ENCODE measurements around the gene IRF2.
"Not testable (repeated sequence)": the region's sequence is repeated elsewhere in the genome, so short reads cannot be mapped to it uniquely, and the experiment has no call there.

Gene IRF2

DNA sequence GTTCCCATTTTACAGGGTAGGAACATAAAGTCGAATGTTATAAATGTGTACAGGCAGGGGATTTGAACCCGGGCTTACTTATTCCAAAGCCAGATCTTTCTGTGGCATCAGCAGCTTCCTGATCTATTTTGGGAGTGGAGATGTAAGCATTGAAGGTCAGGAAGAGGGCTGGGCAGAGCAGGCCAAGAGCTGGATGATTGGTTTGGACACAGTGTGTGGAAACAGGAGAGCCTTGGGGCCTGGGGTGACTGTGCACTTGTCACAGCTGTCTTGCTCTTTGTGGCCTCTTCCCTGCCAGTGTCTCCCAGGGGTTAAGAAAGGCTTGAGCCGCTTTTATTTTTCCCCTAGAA lies 128.8 kb downstream of the IRF2 start:
- Histone ChIP-seq H3K4me2 (peak overlapping the region; percentile 99), H3K9ac (peak overlapping the region; percentile 26; the same call in 1 of the 2 replicates), H3K27me3 (ENCODE audit: insufficient read depth, low read depth) (no peaks in the 10 kb centered on the region), H3K36me3 (ENCODE audit: insufficient read depth) (no peaks in the 10 kb centered on the region), H2AFZ (ENCODE audit: low read depth) (peak overlapping the region; percentile 20; the same call in 1 of the 2 replicates), H4K20me1 (ENCODE audit: insufficient read depth) (no peaks in the 10 kb centered on the region), H3K4me3 (IDR thresholded peaks at IDR 0.05; ENCODE audit: insufficient read depth, low read depth, low read length) (no peak overlapping the region), H3K4me1 (ENCODE audit: low read depth, poor library complexity, severe bottlenecking) (peaks cover 89% of the 10 kb centered on the region), H3K27ac (peak overlapping the region; percentile 79), H3K79me2 (ENCODE audit: insufficient read depth, low read depth) (peaks cover 11% of the 10 kb centered on the region; the same call in 1 of the 2 replicates)
- TF ChIP-seq, protein P1, sequence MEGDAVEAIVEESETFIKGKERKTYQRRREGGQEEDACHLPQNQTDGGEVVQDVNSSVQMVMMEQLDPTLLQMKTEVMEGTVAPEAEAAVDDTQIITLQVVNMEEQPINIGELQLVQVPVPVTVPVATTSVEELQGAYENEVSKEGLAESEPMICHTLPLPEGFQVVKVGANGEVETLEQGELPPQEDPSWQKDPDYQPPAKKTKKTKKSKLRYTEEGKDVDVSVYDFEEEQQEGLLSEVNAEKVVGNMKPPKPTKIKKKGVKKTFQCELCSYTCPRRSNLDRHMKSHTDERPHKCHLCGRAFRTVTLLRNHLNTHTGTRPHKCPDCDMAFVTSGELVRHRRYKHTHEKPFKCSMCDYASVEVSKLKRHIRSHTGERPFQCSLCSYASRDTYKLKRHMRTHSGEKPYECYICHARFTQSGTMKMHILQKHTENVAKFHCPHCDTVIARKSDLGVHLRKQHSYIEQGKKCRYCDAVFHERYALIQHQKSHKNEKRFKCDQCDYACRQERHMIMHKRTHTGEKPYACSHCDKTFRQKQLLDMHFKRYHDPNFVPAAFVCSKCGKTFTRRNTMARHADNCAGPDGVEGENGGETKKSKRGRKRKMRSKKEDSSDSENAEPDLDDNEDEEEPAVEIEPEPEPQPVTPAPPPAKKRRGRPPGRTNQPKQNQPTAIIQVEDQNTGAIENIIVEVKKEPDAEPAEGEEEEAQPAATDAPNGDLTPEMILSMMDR (conservative IDR thresholded peaks at IDR 0.05; ENCODE audit: low read depth, low read length): no peak

DNA sequence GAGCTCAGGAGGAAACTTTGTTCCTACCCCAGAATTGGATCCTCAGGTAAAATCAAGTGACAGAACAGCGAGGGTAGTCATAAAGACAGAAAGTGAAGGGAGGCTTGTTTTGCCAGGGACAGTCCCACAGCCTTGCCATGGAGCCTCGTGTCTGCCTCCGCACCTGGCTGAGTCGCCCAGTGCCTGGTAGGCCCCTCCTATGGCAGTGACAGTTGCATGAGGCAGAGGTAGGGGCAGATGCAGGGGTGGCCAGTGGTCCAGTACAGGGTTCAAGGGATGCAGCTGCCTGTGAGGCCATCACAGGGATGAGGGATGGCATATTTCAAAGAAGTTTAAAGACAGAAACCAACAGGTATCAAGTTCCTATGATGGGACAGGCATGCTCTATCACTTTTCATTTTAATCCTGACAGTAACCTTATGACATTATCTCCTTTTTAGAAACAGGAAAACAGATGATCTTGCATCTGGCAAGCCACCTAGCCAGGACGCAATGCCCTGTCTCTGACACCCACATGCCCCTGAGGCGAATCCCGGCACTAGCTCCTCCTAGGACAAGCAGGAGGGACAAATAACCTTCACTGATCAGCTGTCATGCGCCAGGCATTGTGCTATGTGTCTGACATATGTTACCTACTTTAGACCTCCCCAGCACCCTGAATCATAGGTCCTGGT lies 129.3 kb downstream of the IRF2 start:
- H4K20me1 ChIP-seq (ENCODE audit: insufficient read depth): no peaks in the 10 kb centered on the region
- TF ChIP-seq, protein P1 (conservative IDR thresholded peaks at IDR 0.05; ENCODE audit: low read depth, low read length): no peak
- peak overlapping the region; percentile 26; the same call in 1 of the 2 replicates for H3K9ac ChIP-seq
- H3K4me2 ChIP-seq: peak overlapping the region; percentile 99
- peaks cover 6% of the 10 kb centered on the region; the same call in 1 of the 2 replicates for H3K79me2 ChIP-seq (ENCODE audit: insufficient read depth, low read depth)
- no peaks in the 10 kb centered on the region for H3K36me3 ChIP-seq (ENCODE audit: insufficient read depth)
- H3K4me3 ChIP-seq (IDR thresholded peaks at IDR 0.05; ENCODE audit: insufficient read depth, low read depth, low read length): no peak overlapping the region
- peak overlapping the region; percentile 79 for H3K27ac ChIP-seq
- H3K4me1 ChIP-seq (ENCODE audit: low read depth, poor library complexity, severe bottlenecking): peaks cover 89% of the 10 kb centered on the region
- no peaks in the 10 kb centered on the region for H3K27me3 ChIP-seq (ENCODE audit: insufficient read depth, low read depth)
- peak overlapping the region; percentile 20; the same call in 1 of the 2 replicates for H2AFZ ChIP-seq (ENCODE audit: low read depth)

DNA sequence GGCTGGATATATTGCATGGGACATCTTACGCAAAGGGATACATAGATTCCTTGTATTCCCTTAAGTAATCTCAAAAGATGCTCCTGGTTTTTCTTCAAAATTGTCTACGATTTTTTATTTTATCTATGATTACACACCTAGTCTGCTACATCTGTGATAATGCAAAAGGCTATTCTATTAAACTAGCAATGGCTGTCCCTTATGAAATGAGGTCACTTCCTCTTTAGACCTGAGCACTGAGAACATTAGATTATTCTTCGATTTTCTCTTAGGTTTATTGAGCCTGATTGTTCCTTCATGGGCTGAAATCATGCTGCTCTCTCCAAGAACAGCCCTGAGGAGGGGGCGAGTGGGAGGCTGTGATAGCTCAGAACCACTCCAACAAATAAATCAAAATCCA lies 129.9 kb downstream of the IRF2 start:
- TF ChIP-seq, protein P1 (conservative IDR thresholded peaks at IDR 0.05; ENCODE audit: low read depth, low read length): no peak
- Histone ChIP-seq H3K27me3 (ENCODE audit: insufficient read depth, low read depth) (no peaks in the 10 kb centered on the region), H3K4me1 (ENCODE audit: low read depth, poor library complexity, severe bottlenecking) (peaks cover 89% of the 10 kb centered on the region), H3K4me2 (peak overlapping the region; percentile 99), H3K4me3 (IDR thresholded peaks at IDR 0.05; ENCODE audit: insufficient read depth, low read depth, low read length) (no peak overlapping the region), H3K79me2 (ENCODE audit: insufficient read depth, low read depth) (0 out of 2 replicates have a peak, but pooled peaks cover 6% of the 10 kb centered on the region), H3K36me3 (ENCODE audit: insufficient read depth) (no peaks in the 10 kb centered on the region), H2AFZ (ENCODE audit: low read depth) (peak overlapping the region; percentile 20; the same call in 1 of the 2 replicates), H3K27ac (peak overlapping the region; percentile 79), H3K9ac (peak overlapping the region; percentile 56; the same call in 1 of the 2 replicates), H4K20me1 (ENCODE audit: insufficient read depth) (no peaks in the 10 kb centered on the region)

DNA sequence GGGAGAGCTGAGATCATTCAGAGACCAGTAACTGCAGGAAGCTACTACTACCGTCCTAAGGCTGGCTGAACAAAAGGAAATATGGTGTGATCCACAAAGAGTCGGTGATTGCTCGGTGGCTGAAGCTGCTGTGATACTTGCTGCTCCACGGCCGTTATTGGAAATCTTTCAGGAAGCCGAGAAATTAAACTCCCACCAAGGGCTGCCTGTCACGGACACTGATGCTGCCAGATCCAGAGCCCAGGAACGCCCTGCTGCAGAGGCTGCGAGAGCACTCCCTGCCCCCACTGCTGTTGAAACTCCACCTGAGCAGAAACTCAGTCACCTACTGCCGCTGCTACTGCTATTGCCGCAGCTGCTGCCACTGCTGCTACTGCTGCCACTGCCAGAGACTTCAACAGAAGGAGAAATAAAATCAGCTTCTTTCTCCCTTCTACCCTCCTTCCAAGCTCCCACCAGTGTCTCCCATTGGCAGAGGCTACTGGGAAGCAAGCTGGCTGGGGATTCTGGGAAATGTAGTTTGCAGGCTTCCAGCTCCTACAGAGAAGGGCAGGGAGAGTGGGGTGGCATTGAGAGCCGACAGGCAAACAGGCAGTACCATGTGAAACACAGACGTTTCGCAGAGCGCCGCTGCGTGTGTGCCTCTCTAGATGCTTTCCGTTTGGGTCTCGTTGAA lies 130.7 kb downstream of the IRF2 start:
- Histone ChIP-seq H4K20me1 (ENCODE audit: insufficient read depth) (no peaks in the 10 kb centered on the region), H3K4me3 (IDR thresholded peaks at IDR 0.05; ENCODE audit: insufficient read depth, low read depth, low read length) (peak overlapping the region; percentile 24), H3K36me3 (ENCODE audit: insufficient read depth) (no peaks in the 10 kb centered on the region), H3K9ac (peak overlapping the region; percentile 56), H3K4me2 (peak overlapping the region; percentile 99), H3K27me3 (ENCODE audit: insufficient read depth, low read depth) (no peaks in the 10 kb centered on the region), H3K27ac (peak overlapping the region; percentile 79), H3K4me1 (ENCODE audit: low read depth, poor library complexity, severe bottlenecking) (peaks cover 86% of the 10 kb centered on the region), H3K79me2 (ENCODE audit: insufficient read depth, low read depth) (0 out of 2 replicates have a peak, but pooled peaks cover 6% of the 10 kb centered on the region), H2AFZ (ENCODE audit: low read depth) (peak overlapping the region; percentile 41)
- TF ChIP-seq, protein P1 (conservative IDR thresholded peaks at IDR 0.05; ENCODE audit: low read depth, low read length): no peak

DNA sequence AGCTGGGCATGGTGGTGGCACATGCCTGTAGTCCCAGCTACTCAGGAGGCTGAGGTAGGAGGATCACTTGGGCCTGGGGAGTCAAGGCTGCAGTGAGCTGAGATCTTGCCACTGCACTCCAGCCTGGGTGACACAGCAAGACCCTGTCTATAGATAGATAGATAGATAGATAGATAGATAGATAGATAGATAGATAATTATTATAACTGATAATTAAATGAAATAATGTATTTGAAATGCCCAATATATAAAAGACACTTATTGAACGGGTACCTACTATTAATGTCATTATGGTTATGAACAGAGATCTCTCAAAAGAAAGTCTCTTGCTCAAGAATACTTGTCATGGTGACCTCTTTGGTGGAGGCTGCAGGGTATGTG lies 131.5 kb downstream of the IRF2 start:
- peak overlapping the region; percentile 56; the same call in 1 of the 2 replicates for H3K9ac ChIP-seq
- peak overlapping the region; percentile 24 for H3K4me3 ChIP-seq (IDR thresholded peaks at IDR 0.05; ENCODE audit: insufficient read depth, low read depth, low read length)
- H2AFZ ChIP-seq (ENCODE audit: low read depth): peak overlapping the region; percentile 41; the same call in 1 of the 2 replicates
- not testable (repeated sequence) for H3K27me3 ChIP-seq (ENCODE audit: insufficient read depth, low read depth); H3K36me3 ChIP-seq (ENCODE audit: insufficient read depth); H3K79me2 ChIP-seq (ENCODE audit: insufficient read depth, low read depth); H4K20me1 ChIP-seq (ENCODE audit: insufficient read depth)
- peak overlapping the region; percentile 99 for H3K4me2 ChIP-seq
- peaks cover 78% of the 10 kb centered on the region for H3K4me1 ChIP-seq (ENCODE audit: low read depth, poor library complexity, severe bottlenecking)
- peak overlapping the region; percentile 79 for H3K27ac ChIP-seq
